ENCODE data around the gene LAMA3.

- TF ChIP-seq YY1 (IDR thresholded peaks at IDR 0.05; ENCODE audit: insufficient read depth, insufficient read length) (no peak), SUZ12 (IDR thresholded peaks at IDR 0.05; ENCODE audit: extremely low read depth, insufficient read depth, insufficient read length) (no peak), ZNF274 (IDR thresholded peaks at IDR 0.05; ENCODE audit: low read depth, low read length) (no peak)
These were observed 49.2 kb upstream of the LAMA3 start for GRCh38 chr18:23640052-23640451.
